Liver (tissue), 9 donors: ENCODE results near the gene BMP7. TPM values are rescaled to one million over a fixed set of nuclear protein-coding genes. Genes with fewer than 3 reads are reported as not detected.

Experiments used
- DNase-seq: peaks from one replicate; pipeline ENCODE4 v3.0.0-alpha.2; 2017; ENCODE audit warnings: low spot score
- H3K27ac ChIP-seq, 2 donors: one replicate each; pipeline ENCODE4 v1.7.0; 2013; ENCODE audit warnings: inconsistent platforms in 2 of 2, low read length in 2 of 2, control low read depth in 1 of 2, low read depth in 1 of 2, mild to moderate bottlenecking in 1 of 2
- H3K27me3 ChIP-seq, 4 donors: one replicate each; pipeline versions ENCODE4 v1.6.1 to v1.7.0; 2013; ENCODE audit warnings: low read length in 3 of 4, inconsistent platforms in 1 of 4, mild to moderate bottlenecking in 1 of 4, moderate library complexity in 1 of 4; ENCODE audit not compliant: control insufficient read depth in 4 of 4, insufficient read depth in 4 of 4
- H3K36me3 ChIP-seq, 4 donors: one replicate each; pipeline versions ENCODE4 v1.6.1 to v1.7.0; 2013; ENCODE audit warnings: low read length in 3 of 4, mild to moderate bottlenecking in 3 of 4, low read depth in 1 of 4, moderate library complexity in 1 of 4; ENCODE audit not compliant: control insufficient read depth in 4 of 4, insufficient read depth in 3 of 4
- H3K4me1 ChIP-seq, 4 donors: one replicate each; pipeline versions ENCODE4 v1.6.1 to v1.7.0; 2013; ENCODE audit warnings: low read length in 3 of 4, mild to moderate bottlenecking in 3 of 4, moderate library complexity in 1 of 4; ENCODE audit not compliant: control insufficient read depth in 4 of 4, insufficient read depth in 4 of 4
- H3K4me3 ChIP-seq, 3 donors: one replicate each; pipeline versions ENCODE4 v1.6.1 to v1.7.0; 2013; ENCODE audit warnings: low read length in 3 of 3, control low read depth in 1 of 3, low read depth in 1 of 3, mild to moderate bottlenecking in 1 of 3
- H3K9ac ChIP-seq, 2 donors: one replicate each; pipeline ENCODE4 v1.7.0; 2013; ENCODE audit warnings: low read length in 2 of 2, mild to moderate bottlenecking in 2 of 2, moderate library complexity in 2 of 2, control low read depth in 1 of 2, low read depth in 1 of 2
- H3K9me3 ChIP-seq, 4 donors: one replicate each; pipeline versions ENCODE4 v1.6.1 to v1.7.0; 2013; ENCODE audit warnings: low read length in 3 of 4; ENCODE audit not compliant: control insufficient read depth in 4 of 4
- ATF3 ChIP-seq: IDR thresholded peaks from 2 replicates; pipeline ENCODE4 v1.6.1; 2016; ENCODE audit warnings: antibody characterized with exemption
- CTCF ChIP-seq: fragments of 150-350 bp; IDR thresholded peaks from 2 replicates; pipeline ENCODE4 v1.5.1; 2017; ENCODE audit warnings: improper control_type of control experiment, low read depth, low read length; ENCODE audit not compliant: missing input control
- EGR1 ChIP-seq, 2 donors: IDR thresholded peaks; 2 replicates each; pipeline ENCODE4 v1.6.1; 2016 to 2018; ENCODE audit warnings: antibody characterized with exemption in 2 of 2, low read depth in 2 of 2
- FOXA1 ChIP-seq: IDR thresholded peaks from 2 replicates; pipeline ENCODE4 v1.6.1; 2016; ENCODE audit warnings: antibody characterized with exemption
- FOXA2 ChIP-seq: IDR thresholded peaks from 2 replicates; pipeline ENCODE4 v1.6.1; 2016; ENCODE audit warnings: antibody characterized with exemption
- GABPA ChIP-seq, 2 donors: IDR thresholded peaks in 1 of 2; conservative IDR thresholded peaks in 1 of 2; 2 replicates each; pipeline ENCODE4 v1.6.1; 2016; ENCODE audit warnings: antibody characterized with exemption in 2 of 2, mild to moderate bottlenecking in 1 of 2, moderate library complexity in 1 of 2
- HNF4A ChIP-seq, 2 donors: conservative IDR thresholded peaks; 2 replicates each; pipeline ENCODE4 v1.6.1; 2016; ENCODE audit warnings: antibody characterized with exemption in 2 of 2, mild to moderate bottlenecking in 2 of 2
- HNF4G ChIP-seq: IDR thresholded peaks from 2 replicates; pipeline ENCODE4 v1.6.1; 2016; ENCODE audit warnings: antibody characterized with exemption
- JUND ChIP-seq, 2 donors: IDR thresholded peaks; 2 replicates each; pipeline ENCODE4 v1.6.1; 2016; ENCODE audit warnings: antibody characterized with exemption in 2 of 2
- MAX ChIP-seq: IDR thresholded peaks from 2 replicates; pipeline ENCODE4 v1.6.1; 2016; ENCODE audit warnings: antibody characterized with exemption
- NR2F2 ChIP-seq: IDR thresholded peaks from 2 replicates; pipeline ENCODE4 v1.6.1; 2016; ENCODE audit warnings: antibody characterized with exemption
- RAD21 ChIP-seq, 2 donors: IDR thresholded peaks; 2 replicates each; pipeline ENCODE4 v1.6.1; 2016; ENCODE audit warnings: antibody characterized with exemption in 2 of 2, mild to moderate bottlenecking in 2 of 2
- REST ChIP-seq: IDR thresholded peaks from 2 replicates; pipeline ENCODE4 v1.6.1; 2016; ENCODE audit warnings: antibody characterized with exemption, mild to moderate bottlenecking
- SP1 ChIP-seq: IDR thresholded peaks from 2 replicates; pipeline ENCODE4 v1.6.1; 2018; ENCODE audit warnings: antibody characterized with exemption, mild to moderate bottlenecking
- TAF1 ChIP-seq: conservative IDR thresholded peaks from 2 replicates; pipeline ENCODE4 v1.6.1; 2016; ENCODE audit warnings: antibody characterized with exemption, mild to moderate bottlenecking
- ZBTB33 ChIP-seq: IDR thresholded peaks from 2 replicates; pipeline ENCODE4 v1.6.1; 2016; ENCODE audit warnings: antibody characterized with exemption
- WGBS: extraction: QIAGEN DNeasy Blood & Tissue Kit; methylation state at CpG from one replicate; pipeline ENCODE4 v1.1.7; 2013; 5-methylcytosine and 5-hydroxymethylcytosine counted together
- polyA plus RNA-seq, 2 donors: library from polyadenylated mRNA; stranded (reverse) in 1 of 2; unstranded in 1 of 2; fragments of 200-250 nt in 1 of 2; fragments of >200 nt in 1 of 2; fragmentation: Nextera tagmentation in 1 of 2; extraction: Ambion mirVana in 1 of 2; gene quantifications; one replicate each; pipeline versions ENCODE4 v1.2.1 to v1.2.3, GENCODE V29; 2013 to 2015
- total RNA-seq, 2 donors: library from RNA; depleted of rRNA; stranded (reverse); fragments of >200 nt; gene quantifications; one replicate each; pipeline ENCODE4 v1.2.3, GENCODE V29; 2014
- donor health status: healthy.
- donor health status: healthy.
- donor health status: healthy.
- donor health status: healthy.
- donor health status: healthy.

The BMP7 gene
- total and polyA plus RNA-seq, 4 donors, result not detected

- Histone ChIP-seq H3K36me3 (no peaks in the 10 kb centered on the region), H3K27me3 (no peaks in the 10 kb centered on the region), H3K4me1 (no peaks in the 10 kb centered on the region), H3K9me3 (no peaks in the 10 kb centered on the region), H3K9ac (no peak overlapping the region), H3K27ac (no peak overlapping the region), H3K4me3 (no peak overlapping the region)
- WGBS, result 62% methylated on average over 8 of the region's 8 CpGs
- no peak for DNase-seq
- TF ChIP-seq RAD21 (IDR thresholded peaks at IDR 0.05) (no peak), TAF1 (no peak), FOXA1 (no peak), HNF4G (no peak)
Measured at GRCh38 chr20:57160985-57161384, 105.5 kb downstream of the BMP7 start.

GRCh38 chr20:57159945-57160610 lies 106.4 kb downstream of the BMP7 start:
- TF ChIP-seq REST (no peak), FOXA1 (no peak), MAX (no peak), RAD21 (IDR thresholded peaks at IDR 0.05) (no peak), HNF4A (conservative IDR thresholded peaks at IDR 0.05) (no peak), ZBTB33 (no peak), ATF3 (no peak), EGR1 (IDR thresholded peaks at IDR 0.05; ENCODE audit: low read depth in 2 of 2) (no peak), FOXA2 (no peak), HNF4G (no peak), JUND (IDR thresholded peaks at IDR 0.05) (no peak), NR2F2 (no peak), TAF1 (no peak), SP1 (no peak), CTCF (no peak), GABPA (IDR thresholded peaks at IDR 0.05 in 1 of 2, conservative IDR thresholded peaks at IDR 0.05 in 1 of 2) (no peak)
- Histone ChIP-seq H3K9ac (no peak overlapping the region), H3K4me3 (no peak overlapping the region), H3K27ac (no peak overlapping the region), H3K4me1 (no peaks in the 10 kb centered on the region), H3K36me3 (no peaks in the 10 kb centered on the region), H3K27me3 (no peaks in the 10 kb centered on the region), H3K9me3 (no peaks in the 10 kb centered on the region)
- 86% methylated on average over 16 of the region's 16 CpGs for WGBS
- no peak for DNase-seq
